ENCODE results near the gene DHCR7. TPM values are rescaled to one million over a fixed set of nuclear protein-coding genes. Genes with fewer than 3 reads are reported as not detected.
"Not testable (repeated sequence)": the region's sequence is repeated elsewhere in the genome, so short reads cannot be mapped to it uniquely, and the experiment has no call there.

DHCR7 gene
- total RNA-seq, 1 donor from 2014 or later: 46.3 TPM

GRCh38 chr11:71429701-71430100, 18.5 kb downstream of the DHCR7 start:
- no peak for ATAC-seq
- intact Hi-C loops (cut with DNase I): loop anchor here (10.0 kb wide), 1 partner anchor 495 kb away; the partner anchor contains the start of genes RNF121 and XNDC1N
- DNase-seq (ENCODE audit: missing footprints): no peak

DNA sequence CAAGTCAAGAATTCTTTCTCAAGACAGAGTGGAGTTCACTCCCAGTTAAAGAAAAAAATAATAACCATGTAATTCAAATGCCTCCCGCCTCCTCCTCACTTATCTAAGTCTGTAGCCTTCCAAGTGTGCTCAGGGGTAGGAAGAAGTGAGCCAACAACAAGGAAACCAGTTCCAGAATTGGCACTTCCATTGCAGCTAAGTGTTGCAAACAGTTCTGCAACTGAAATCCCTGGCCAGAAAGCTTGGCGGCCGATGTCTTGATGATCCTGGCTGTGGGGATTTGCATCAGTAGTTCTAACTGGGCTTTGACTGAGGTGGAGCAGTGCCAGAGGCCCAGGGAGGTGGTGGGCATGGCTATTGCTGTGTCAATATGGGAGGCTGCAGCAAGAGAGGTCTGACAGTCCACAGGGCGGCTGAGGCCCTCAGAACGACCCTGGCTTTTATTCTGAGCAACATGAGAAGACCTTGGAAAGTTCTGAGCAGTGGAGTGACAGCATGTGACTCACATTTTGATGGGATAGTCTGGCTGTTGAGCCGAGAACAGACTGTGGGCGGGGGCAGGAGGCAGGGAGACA, 19.2 kb downstream of the DHCR7 start:
- intact Hi-C loops (cut with DNase I): no loop called here
- ATAC-seq (peak; percentile 65), DNase-seq (ENCODE audit: missing footprints) (peak; percentile 83)

GRCh38 chr11:71426413-71426812, 21.8 kb downstream of the DHCR7 start:
- no peak for ATAC-seq
- no peak for DNase-seq (ENCODE audit: missing footprints)
- intact Hi-C loops (cut with DNase I): no loop called here

DNA sequence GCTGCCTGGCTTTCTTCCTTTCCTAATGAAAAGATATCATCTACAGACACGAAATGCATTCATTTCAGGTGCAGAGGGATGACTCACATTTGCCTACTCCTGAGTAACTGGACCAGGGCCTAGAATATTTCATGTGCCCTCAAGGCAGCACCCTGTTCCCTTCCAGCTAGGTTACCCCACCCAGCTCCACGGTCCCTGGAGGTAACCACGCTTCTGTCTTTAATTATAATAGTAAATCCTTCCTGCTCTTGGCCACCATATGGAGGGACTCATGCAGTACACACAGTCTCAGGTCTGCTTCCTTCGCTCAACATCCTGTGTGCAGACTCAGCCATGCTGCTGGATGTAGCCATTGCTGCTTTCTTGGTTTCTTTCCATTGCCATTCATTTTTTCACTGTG, 22.3 kb downstream of the DHCR7 start:
- no peak for DNase-seq (ENCODE audit: missing footprints)
- intact Hi-C loops (cut with DNase I): no loop called here
- no peak for ATAC-seq

- DNase-seq (ENCODE audit: missing footprints): no peak
- intact Hi-C loops (cut with DNase I): no loop called here
- no peak for ATAC-seq
Measured at GRCh38 chr11:71425409-71425808, 22.8 kb downstream of the DHCR7 start.

GRCh38 chr11:71423181-71423790, 24.9 kb downstream of the DHCR7 start:
- intact Hi-C loops (cut with DNase I): no loop called here
- no peak for DNase-seq (ENCODE audit: missing footprints)
- no peak for ATAC-seq

- intact Hi-C loops (cut with DNase I); DNase-seq (ENCODE audit: missing footprints); ATAC-seq: not testable (repeated sequence)
Measured at GRCh38 chr11:71422318-71422717, 25.9 kb downstream of the DHCR7 start.

- intact Hi-C loops (cut with DNase I): loop anchor here (2.0 kb wide), 1 partner anchor 335 kb away; no protein-coding TSS in a partner anchor
- DNase-seq (ENCODE audit: missing footprints) (no peak), ATAC-seq (peak; percentile 75)
Measured at GRCh38 chr11:71421392-71421950, 26.7 kb downstream of the DHCR7 start.

DNA sequence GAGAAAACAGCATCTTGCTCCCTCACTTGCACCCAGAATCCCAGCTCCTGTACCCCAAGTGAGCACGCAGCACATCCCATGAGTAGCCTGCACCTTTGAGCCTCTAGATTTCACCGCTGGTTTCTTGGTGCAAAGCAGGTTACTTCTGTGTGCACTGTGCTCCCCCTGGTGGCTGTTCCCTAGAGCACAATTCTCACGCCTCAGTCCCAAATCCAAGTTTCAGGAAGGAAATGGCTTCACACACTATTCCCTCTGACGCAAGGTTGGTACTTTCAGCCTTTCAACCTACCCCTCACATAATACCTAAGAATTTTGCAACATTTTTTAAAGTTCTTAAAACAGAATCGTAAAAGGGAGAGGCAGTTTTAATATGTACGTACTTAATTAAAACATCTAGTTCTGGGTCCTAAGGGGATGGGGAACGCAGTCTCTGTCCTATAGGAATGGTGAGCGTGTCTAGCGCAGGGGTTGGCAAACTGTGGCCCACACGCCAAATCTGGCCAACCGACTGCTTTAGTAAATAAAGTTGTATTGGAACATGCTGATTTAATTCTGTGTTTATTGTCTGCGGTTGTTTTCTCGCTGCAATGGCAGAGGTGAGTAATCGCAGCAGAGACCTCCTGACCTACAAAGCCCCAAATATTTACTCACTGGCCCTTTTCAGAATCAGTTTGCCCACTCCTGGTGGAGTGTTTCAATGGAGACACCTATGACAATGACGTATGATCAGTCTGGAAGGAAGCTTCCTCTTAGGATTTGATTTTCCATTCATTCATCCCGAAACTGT, 27.5 kb downstream of the DHCR7 start:
- intact Hi-C loops (cut with DNase I): loop anchor here (2.0 kb wide), 1 partner anchor 334 kb away; no protein-coding TSS in a partner anchor
- ATAC-seq (peak; percentile 56), DNase-seq (ENCODE audit: missing footprints) (no peak)

- ATAC-seq: no peak
- intact Hi-C loops (cut with DNase I): no loop called here
- DNase-seq (ENCODE audit: missing footprints): no peak
Measured at GRCh38 chr11:71418643-71419042, 29.6 kb downstream of the DHCR7 start.

- intact Hi-C loops (cut with DNase I): no loop called here
- ATAC-seq (no peak), DNase-seq (ENCODE audit: missing footprints) (no peak)
Measured at GRCh38 chr11:71414645-71415044, 33.5 kb downstream of the DHCR7 start.

- intact Hi-C loops (cut with DNase I): no loop called here
- ATAC-seq (no peak), DNase-seq (ENCODE audit: missing footprints) (no peak)
Measured at GRCh38 chr11:71410363-71410966, 37.7 kb downstream of the DHCR7 start.

DNA sequence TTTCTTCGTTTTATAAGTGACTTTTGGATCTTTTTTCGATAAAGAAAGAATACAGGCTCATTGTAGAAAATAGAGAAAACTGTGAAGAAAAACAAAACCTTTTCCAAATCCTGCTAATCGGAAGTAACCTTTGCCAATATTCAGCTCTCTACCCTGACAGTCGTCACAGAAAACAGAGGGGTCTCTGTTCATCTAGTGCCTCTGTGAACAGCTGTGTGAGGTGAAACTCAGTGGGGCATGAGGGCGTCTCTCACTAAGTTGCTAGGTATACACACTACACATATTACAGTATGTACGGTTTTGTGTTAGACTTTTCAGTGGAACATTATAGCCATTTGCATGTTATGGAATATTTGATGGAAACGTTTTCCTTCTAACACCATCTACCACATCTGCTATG, 39.4 kb downstream of the DHCR7 start:
- no peak for ATAC-seq
- DNase-seq (ENCODE audit: missing footprints): no peak
- intact Hi-C loops (cut with DNase I): no loop called here

- no peak for DNase-seq (ENCODE audit: missing footprints)
- ATAC-seq: no peak
- intact Hi-C loops (cut with DNase I): no loop called here
Measured at GRCh38 chr11:71407356-71407755, 40.8 kb downstream of the DHCR7 start.

DNA sequence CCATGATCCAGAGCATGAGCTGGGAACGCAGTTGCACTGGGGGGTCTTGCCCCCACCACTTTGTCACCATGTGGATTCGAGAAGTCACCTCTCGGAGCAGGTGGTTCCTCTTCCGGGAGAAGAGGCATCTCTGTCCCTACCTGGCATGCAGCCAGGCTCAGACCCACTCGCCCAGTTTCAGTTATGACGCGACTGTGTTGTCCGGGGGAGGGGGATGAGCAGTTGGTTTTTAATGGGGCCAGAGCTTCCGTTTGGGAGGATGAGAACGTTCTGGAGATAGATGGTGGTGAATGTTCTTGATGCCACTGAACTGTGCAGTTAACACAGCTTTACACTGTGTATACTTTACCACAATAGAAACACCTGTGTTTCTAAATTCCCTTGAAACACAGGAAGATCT, 41.5 kb downstream of the DHCR7 start:
- intact Hi-C loops (cut with DNase I): no loop called here
- ATAC-seq: no peak
- DNase-seq (ENCODE audit: missing footprints): no peak

DNA sequence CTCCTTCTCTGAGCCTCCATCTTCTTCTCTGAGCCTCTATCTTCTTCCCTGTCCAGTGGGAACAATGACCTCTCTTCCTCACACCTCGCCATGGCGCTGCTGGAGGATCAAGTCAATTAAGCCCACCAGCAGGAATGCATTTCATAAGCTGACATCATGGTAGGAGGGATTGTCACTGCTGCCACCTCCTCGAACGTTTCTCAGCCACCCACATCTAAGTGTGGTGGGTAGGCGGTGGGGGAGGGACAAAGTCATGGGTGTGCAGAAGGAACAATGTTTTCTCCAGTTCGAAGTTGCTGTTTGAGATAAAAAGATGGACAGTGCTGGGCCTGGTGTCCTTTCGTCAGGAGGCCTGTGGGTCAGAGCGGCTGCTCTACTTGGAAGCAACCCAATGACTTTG, 44.0 kb downstream of the DHCR7 start:
- no peak for DNase-seq (ENCODE audit: missing footprints)
- ATAC-seq: no peak
- intact Hi-C loops (cut with DNase I): no loop called here

DNA sequence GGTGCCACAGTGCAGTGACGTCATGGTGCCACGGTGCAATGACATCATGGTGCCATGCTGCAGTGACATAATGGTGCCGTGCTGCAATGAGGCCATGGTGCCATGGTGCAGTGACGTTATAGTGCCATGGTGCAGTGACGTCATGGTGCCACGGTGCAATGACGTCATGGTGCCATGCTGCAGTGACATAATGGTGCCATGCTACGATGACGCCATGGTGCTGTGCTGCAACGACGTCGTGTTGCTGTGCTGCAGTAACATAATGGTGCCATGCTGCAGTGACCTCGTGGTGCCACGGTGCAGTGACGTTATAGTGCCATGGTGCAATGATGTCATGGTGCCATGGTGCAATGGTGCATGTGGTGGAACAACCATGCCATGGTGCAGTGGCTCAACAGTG, 45.3 kb downstream of the DHCR7 start:
- intact Hi-C loops (cut with DNase I): no loop called here
- ATAC-seq: no peak
- DNase-seq (ENCODE audit: missing footprints): no peak

DNA sequence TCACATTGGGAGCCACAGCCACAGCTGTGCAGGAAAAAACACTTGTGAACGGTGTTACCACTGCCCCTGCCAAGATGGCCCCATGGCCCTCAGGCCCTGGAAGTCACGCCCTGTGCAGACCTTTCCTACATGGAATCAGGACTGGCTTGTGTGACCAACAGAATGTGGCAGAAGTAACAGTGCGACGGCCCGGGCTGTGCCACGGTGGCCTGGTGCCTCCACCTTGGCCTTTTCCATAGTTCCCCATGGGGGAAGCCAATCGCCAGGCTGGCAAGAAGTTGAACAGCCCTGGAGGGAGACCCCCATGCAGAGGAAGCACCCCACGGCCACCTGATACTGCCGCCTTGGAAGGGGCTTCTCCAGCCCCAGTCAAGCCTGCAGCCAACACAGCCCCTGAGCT, 48.0 kb downstream of the DHCR7 start:
- no peak for ATAC-seq

GRCh38 chr11:71399341-71399740, 48.9 kb downstream of the DHCR7 start:
- DNase-seq (ENCODE audit: missing footprints) (no peak), ATAC-seq (no peak)
- intact Hi-C loops (cut with DNase I): no loop called here

More for the DNA sequence above, 48.0 kb downstream of the DHCR7 start:
- intact Hi-C loops (cut with DNase I): no loop called here
- DNase-seq (ENCODE audit: missing footprints): no peak
